ENCODE results near the gene EIF2S3B.
"Not testable (repeated sequence)": the region's sequence is repeated elsewhere in the genome, so short reads cannot be mapped to it uniquely, and the experiment has no call there.

The EIF2S3B gene

DNA sequence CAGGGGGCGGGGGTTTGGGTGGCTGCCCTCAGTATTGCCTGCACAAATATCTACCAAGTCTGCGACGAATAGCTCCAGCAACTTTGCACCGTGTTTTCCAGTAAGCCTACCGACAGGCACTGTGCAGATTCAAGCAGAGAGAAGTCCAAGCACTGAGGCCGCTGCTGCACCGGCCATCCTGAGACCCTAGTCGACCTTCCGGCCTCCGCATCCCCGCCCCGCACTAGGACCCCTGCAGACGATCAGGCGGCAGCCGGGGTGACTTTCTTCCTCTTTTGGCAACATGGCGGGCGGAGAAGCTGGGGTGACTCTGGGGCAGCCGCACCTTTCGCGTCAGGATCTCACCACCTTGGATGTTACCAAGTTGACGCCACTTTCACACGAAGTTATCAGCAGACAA is at the start of gene EIF2S3B:
EIF2S3B (plus strand) TSS at position 271 of the 400 bp plus-strand sequence; CDS start at position 284, 13 bp downstream.
- Mint-ChIP-seq H3K4me1 (ENCODE audit: low read depth) (no peaks in the 10 kb centered on the region), H3K27me3 (ENCODE audit: low read depth) (peaks cover 16% of the 10 kb centered on the region), H3K36me3 (ENCODE audit: low read depth) (no peaks in the 10 kb centered on the region), H3K27ac (no peak within 1 kb of the TSS), H3K4me3 (no peak within 1 kb of the TSS), H3K9me3 (no peaks in the 10 kb centered on the region)
- DNase-seq (ENCODE audit: low spot score) = no peak

DNA sequence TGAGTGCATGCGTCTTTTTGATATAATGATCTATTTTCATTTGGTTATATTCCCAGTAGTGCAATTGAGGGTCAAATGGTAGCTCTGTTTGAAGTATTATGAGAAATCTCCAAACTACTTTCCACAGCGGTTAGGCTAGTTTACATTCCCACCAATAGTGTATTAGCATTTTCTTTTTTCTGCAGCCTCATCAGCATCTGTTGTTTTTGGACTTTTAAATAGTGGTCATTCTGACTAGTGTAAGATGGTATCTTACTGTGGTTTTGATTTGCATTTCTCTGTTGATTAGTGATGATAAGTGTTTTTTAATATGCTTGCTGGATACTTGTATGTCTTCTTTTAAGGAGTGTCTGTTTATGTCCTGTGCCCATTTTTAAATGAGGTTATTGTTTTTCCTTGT is 48.8 kb upstream of the EIF2S3B start:
- H3K4me1 Mint-ChIP-seq (ENCODE audit: low read depth) = no peaks in the 10 kb centered on the region
- no peak overlapping the region for H3K27ac Mint-ChIP-seq
- H3K27me3 Mint-ChIP-seq (ENCODE audit: low read depth) = no peaks in the 10 kb centered on the region
- no peak overlapping the region for H3K4me3 Mint-ChIP-seq
- no peaks in the 10 kb centered on the region for H3K36me3 Mint-ChIP-seq (ENCODE audit: low read depth)
- peaks cover 26% of the 10 kb centered on the region for H3K9me3 Mint-ChIP-seq
- no peak for DNase-seq (ENCODE audit: low spot score)

- Mint-ChIP-seq H3K27ac (no peak overlapping the region), H3K9me3 (peaks cover 35% of the 10 kb centered on the region), H3K4me1 (ENCODE audit: low read depth) (no peaks in the 10 kb centered on the region), H3K36me3 (ENCODE audit: low read depth) (no peaks in the 10 kb centered on the region), H3K4me3 (no peak overlapping the region), H3K27me3 (ENCODE audit: low read depth) (peaks cover under 1% of the 10 kb centered on the region)
- no peak for DNase-seq (ENCODE audit: low spot score)
These were observed 47.9 kb upstream of the EIF2S3B start for GRCh38 chr12:10457760-10458159.

- Mint-ChIP-seq H3K27ac (no peak overlapping the region), H3K36me3 (ENCODE audit: low read depth) (no peaks in the 10 kb centered on the region), H3K27me3 (ENCODE audit: low read depth) (peaks cover 6% of the 10 kb centered on the region), H3K4me1 (ENCODE audit: low read depth) (no peaks in the 10 kb centered on the region), H3K4me3 (no peak overlapping the region), H3K9me3 (peaks cover 17% of the 10 kb centered on the region)
- no peak for DNase-seq (ENCODE audit: low spot score)
These were observed 39.4 kb upstream of the EIF2S3B start for GRCh38 chr12:10466311-10466710.

DNA sequence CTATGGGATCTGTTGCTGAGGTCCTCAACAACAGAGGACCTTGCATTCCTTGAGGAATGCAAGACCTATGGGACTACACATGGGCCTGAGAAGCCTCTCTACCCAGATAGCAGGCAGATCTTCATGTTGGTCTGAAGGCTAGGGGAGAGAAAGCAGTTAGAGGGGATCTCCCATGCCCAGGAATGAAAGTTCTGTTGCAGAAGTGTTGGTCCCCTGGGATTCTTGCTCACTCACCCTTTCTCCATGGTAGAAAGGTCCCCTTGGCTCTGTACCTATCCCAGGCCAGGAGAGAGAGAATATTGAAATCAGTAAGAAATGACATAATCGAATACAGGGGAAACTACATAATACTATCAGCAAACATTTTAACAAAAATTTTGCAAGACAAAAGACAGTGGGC is 36.0 kb upstream of the EIF2S3B start:
- no peak overlapping the region for H3K27ac Mint-ChIP-seq
- no peaks in the 10 kb centered on the region for H3K36me3 Mint-ChIP-seq (ENCODE audit: low read depth)
- no peaks in the 10 kb centered on the region for H3K4me1 Mint-ChIP-seq (ENCODE audit: low read depth)
- no peaks in the 10 kb centered on the region for H3K9me3 Mint-ChIP-seq
- peaks cover 3% of the 10 kb centered on the region for H3K27me3 Mint-ChIP-seq (ENCODE audit: low read depth)
- no peak overlapping the region for H3K4me3 Mint-ChIP-seq
- no peak for DNase-seq (ENCODE audit: low spot score)

DNA sequence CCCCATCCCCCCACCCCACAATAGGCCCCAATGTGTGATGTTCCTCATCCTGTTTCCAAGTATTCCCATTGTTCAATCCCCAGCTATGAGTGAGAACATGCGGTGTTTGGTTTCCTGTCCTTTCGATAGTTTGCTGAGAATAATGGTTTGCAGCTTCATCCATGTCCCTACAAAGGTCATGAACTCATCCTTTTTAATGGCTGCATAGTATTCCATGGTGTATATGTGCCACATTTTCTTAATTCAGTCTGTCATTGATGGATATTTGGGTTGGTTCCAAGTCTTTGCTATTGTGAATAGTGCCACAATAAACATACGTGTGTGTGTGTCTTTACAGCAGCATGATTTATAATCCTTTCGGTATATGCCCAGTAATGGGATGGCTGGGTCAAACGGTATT is 32.9 kb upstream of the EIF2S3B start:
- not testable (repeated sequence) for H3K4me3 Mint-ChIP-seq; H3K27me3 Mint-ChIP-seq (ENCODE audit: low read depth); H3K27ac Mint-ChIP-seq; DNase-seq (ENCODE audit: low spot score); H3K36me3 Mint-ChIP-seq (ENCODE audit: low read depth); H3K4me1 Mint-ChIP-seq (ENCODE audit: low read depth); H3K9me3 Mint-ChIP-seq

DNA sequence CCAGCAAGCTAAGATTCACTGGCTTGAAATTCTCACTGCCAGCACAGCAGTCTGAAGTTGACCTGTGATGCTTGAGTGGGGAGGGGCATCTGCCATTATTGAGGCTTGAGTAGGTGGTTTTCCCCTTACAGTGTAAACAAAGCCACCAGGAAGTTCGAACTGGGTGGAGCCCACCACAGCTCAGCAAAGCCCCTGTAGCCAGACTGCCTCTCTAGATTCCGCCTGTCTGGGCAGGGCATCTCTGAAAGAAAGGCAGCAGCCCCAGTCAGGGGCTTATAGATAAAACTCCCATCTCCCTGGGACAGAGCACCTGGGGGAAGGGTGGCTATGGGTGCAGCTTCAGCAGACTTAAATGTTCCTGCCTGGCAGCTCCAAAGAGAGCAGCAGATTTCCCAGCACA is 23.8 kb upstream of the EIF2S3B start:
- H3K27ac Mint-ChIP-seq; DNase-seq (ENCODE audit: low spot score); H3K4me3 Mint-ChIP-seq; H3K36me3 Mint-ChIP-seq (ENCODE audit: low read depth); H3K9me3 Mint-ChIP-seq; H3K4me1 Mint-ChIP-seq (ENCODE audit: low read depth): not testable (repeated sequence)
- H3K27me3 Mint-ChIP-seq (ENCODE audit: low read depth) = peaks cover 18% of the 10 kb centered on the region

DNA sequence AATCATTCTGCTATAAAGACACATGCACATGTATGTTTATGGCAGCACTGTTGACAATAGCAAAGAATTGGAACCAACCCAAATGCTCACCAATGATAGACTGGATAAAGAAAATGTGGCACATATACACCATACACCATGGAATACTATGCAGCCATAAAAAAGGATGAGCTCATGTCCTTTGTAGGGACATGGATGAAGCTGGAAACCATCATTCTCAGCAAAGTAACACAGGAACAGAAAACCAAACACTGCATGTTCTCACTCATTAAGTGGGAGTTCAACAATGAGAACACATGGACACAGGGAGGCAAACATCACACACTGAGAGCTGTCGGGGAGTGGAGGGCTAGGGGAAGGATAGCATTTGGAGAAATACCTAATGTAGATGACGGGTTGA is 18.4 kb upstream of the EIF2S3B start:
- H3K27ac Mint-ChIP-seq; H3K4me1 Mint-ChIP-seq (ENCODE audit: low read depth); H3K36me3 Mint-ChIP-seq (ENCODE audit: low read depth); DNase-seq (ENCODE audit: low spot score); H3K4me3 Mint-ChIP-seq; H3K9me3 Mint-ChIP-seq: not testable (repeated sequence)
- peaks cover 21% of the 10 kb centered on the region for H3K27me3 Mint-ChIP-seq (ENCODE audit: low read depth)

DNA sequence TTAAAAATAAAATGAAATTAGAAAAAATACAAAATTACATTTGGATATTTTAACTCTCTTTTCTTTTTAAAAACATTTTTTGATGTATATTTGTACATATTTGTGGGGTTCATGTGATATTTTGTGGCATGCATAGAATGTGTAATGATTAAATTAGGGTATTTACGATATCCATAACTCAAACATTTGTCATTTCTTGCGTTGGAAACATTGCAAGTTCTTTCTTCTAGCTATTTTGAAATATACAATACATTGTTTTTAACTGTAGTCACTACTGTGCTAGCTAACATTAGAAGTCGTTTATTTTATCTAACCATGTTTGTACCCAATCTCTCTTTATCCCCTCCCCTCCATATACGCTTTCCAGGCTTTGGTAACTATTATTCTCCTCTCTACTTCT is 13.9 kb upstream of the EIF2S3B start:
- no peak overlapping the region for H3K27ac Mint-ChIP-seq
- DNase-seq (ENCODE audit: low spot score) = no peak
- no peak overlapping the region for H3K4me3 Mint-ChIP-seq
- H3K9me3 Mint-ChIP-seq = peaks cover 2% of the 10 kb centered on the region
- no peaks in the 10 kb centered on the region for H3K36me3 Mint-ChIP-seq (ENCODE audit: low read depth)
- peaks cover 16% of the 10 kb centered on the region for H3K27me3 Mint-ChIP-seq (ENCODE audit: low read depth)
- H3K4me1 Mint-ChIP-seq (ENCODE audit: low read depth) = no peaks in the 10 kb centered on the region

DNA sequence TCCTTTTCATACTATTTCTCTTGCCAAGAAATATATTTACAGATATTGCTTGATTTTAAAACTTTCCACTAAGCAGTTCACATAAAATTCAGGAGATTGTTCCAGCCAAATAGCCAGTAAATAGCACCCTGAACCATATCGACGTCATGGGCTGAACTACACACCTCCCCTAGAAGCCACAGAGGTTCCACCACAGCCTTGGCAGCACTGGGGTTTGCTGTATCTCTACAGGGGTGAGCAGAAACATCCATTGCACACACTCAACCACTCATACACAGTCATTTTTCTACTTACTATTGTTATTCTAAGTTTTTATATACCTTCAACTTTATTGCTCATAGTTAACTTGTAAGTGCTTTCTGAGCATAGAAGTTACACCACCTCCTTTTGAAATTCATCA is 8.1 kb upstream of the EIF2S3B start:
- peak; percentile 30 for DNase-seq (ENCODE audit: low spot score)
- H3K27ac Mint-ChIP-seq = no peak overlapping the region
- H3K4me1 Mint-ChIP-seq (ENCODE audit: low read depth) = no peaks in the 10 kb centered on the region
- H3K9me3 Mint-ChIP-seq = no peaks in the 10 kb centered on the region
- H3K36me3 Mint-ChIP-seq (ENCODE audit: low read depth) = no peaks in the 10 kb centered on the region
- no peak overlapping the region for H3K4me3 Mint-ChIP-seq
- H3K27me3 Mint-ChIP-seq (ENCODE audit: low read depth) = peaks cover 32% of the 10 kb centered on the region

DNA sequence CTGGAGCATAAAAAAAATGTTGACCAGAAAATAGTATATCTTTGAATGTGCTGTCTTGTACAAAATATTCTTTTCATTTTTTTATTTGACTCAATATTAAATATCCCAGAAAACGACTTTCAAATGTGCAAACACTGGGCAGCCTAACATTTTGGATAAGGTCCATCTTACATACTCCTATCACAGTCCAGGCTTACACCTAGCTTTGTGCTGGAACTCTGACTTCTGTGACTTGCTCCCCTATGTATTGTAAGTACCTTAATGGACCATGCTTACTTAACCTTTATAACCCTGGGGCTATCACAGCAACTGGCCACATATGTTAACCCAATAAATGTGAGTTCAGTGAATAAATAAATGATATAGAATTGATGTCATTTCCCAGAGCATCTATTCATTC is 7.6 kb upstream of the EIF2S3B start:
- no peaks in the 10 kb centered on the region for H3K9me3 Mint-ChIP-seq
- no peaks in the 10 kb centered on the region for H3K36me3 Mint-ChIP-seq (ENCODE audit: low read depth)
- peaks cover 32% of the 10 kb centered on the region for H3K27me3 Mint-ChIP-seq (ENCODE audit: low read depth)
- no peak for DNase-seq (ENCODE audit: low spot score)
- no peak overlapping the region for H3K27ac Mint-ChIP-seq
- no peak overlapping the region for H3K4me3 Mint-ChIP-seq
- no peaks in the 10 kb centered on the region for H3K4me1 Mint-ChIP-seq (ENCODE audit: low read depth)

- H3K9me3 Mint-ChIP-seq = no peaks in the 10 kb centered on the region
- H3K4me3 Mint-ChIP-seq = no peak overlapping the region
- H3K27ac Mint-ChIP-seq = no peak overlapping the region
- H3K4me1 Mint-ChIP-seq (ENCODE audit: low read depth) = no peaks in the 10 kb centered on the region
- peaks cover 27% of the 10 kb centered on the region for H3K27me3 Mint-ChIP-seq (ENCODE audit: low read depth)
- DNase-seq (ENCODE audit: low spot score) = no peak
- H3K36me3 Mint-ChIP-seq (ENCODE audit: low read depth) = no peaks in the 10 kb centered on the region
These were observed 4.7 kb upstream of the EIF2S3B start for GRCh38 chr12:10501030-10501429.

GRCh38 chr12:10503460-10503859 is 2.2 kb upstream of the EIF2S3B start:
- Mint-ChIP-seq H3K4me1 (ENCODE audit: low read depth) (no peaks in the 10 kb centered on the region), H3K9me3 (no peaks in the 10 kb centered on the region), H3K4me3 (no peak overlapping the region), H3K27me3 (ENCODE audit: low read depth) (peaks cover 15% of the 10 kb centered on the region), H3K27ac (no peak overlapping the region), H3K36me3 (ENCODE audit: low read depth) (no peaks in the 10 kb centered on the region)
- no peak for DNase-seq (ENCODE audit: low spot score)

DNA sequence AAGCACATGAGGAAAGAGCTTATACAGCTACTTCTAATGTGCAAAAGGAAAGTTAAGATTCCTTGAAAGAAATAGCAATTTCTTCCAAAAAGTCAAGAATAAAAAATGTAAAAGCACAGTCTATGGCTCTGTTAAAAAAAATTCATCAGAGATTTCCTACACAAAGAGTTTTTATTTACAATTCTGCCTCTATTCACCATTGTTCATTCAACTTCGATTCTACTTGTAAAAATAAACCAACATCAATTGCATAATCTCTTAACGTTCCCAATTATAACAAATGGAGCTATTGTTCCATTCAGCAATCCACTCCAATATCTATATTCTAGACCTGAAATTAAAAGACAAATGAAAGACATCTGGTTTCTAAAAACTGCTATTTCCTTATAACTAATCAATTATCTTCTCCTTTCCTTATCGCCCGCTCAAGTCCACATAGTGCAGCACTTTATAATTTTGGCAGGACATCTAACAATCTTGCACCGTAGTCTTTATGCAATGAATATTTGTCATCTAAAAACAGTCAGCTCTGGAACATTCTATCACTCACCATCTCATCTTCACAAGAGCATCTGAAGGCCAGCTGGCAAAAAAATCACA is 6.2 kb downstream of the EIF2S3B start:
- no peak for DNase-seq (ENCODE audit: low spot score)
- Mint-ChIP-seq H3K27ac (no peak overlapping the region), H3K36me3 (ENCODE audit: low read depth) (no peaks in the 10 kb centered on the region), H3K9me3 (no peaks in the 10 kb centered on the region), H3K4me1 (ENCODE audit: low read depth) (no peaks in the 10 kb centered on the region), H3K27me3 (ENCODE audit: low read depth) (peaks cover 16% of the 10 kb centered on the region), H3K4me3 (no peak overlapping the region)

GRCh38 chr12:10512798-10513197 is 7.1 kb downstream of the EIF2S3B start:
- Mint-ChIP-seq H3K36me3 (ENCODE audit: low read depth) (no peaks in the 10 kb centered on the region), H3K27ac (no peak overlapping the region), H3K27me3 (ENCODE audit: low read depth) (peaks cover 16% of the 10 kb centered on the region), H3K4me3 (no peak overlapping the region), H3K4me1 (ENCODE audit: low read depth) (no peaks in the 10 kb centered on the region), H3K9me3 (no peaks in the 10 kb centered on the region)
- DNase-seq (ENCODE audit: low spot score) = no peak

Data from T-helper 2 cell treated with Interferon-gamma antibody and Interleukin-4, amounts not matched to agents 5 μg/mL and 100 μg/mL, for 36 hours (primary cell).